HuH-7.5 (cell line): Measurements from ENCODE around the gene CD34.
"Not testable (repeated sequence)": the region's sequence is repeated elsewhere in the genome, so short reads cannot be mapped to it uniquely, and the experiment has no call there.

Source experiments
- DNase-seq: peaks from one replicate; pipeline ENCODE4 v3.0.0; 2011; ENCODE audit warnings: low spot score

CD34 gene

GRCh38 chr1:207926984-207927383, 16.1 kb upstream of the CD34 start:
- DNase-seq, result no peak

GRCh38 chr1:207925969-207926368, 15.0 kb upstream of the CD34 start:
- DNase-seq, result not testable (repeated sequence)

- no peak for DNase-seq
Observed at GRCh38 chr1:207925210-207925609, 14.3 kb upstream of the CD34 start.

- no peak for DNase-seq
Observed at GRCh38 chr1:207923561-207923960, 12.6 kb upstream of the CD34 start.

GRCh38 chr1:207923121-207923520, 12.2 kb upstream of the CD34 start:
- DNase-seq, result no peak

- no peak for DNase-seq
Observed at GRCh38 chr1:207922554-207922953, 11.6 kb upstream of the CD34 start.

GRCh38 chr1:207921321-207921720, 10.4 kb upstream of the CD34 start:
- no peak for DNase-seq

GRCh38 chr1:207920444-207921021, 9.6 kb upstream of the CD34 start:
- DNase-seq, result no peak

GRCh38 chr1:207919523-207920170, 8.7 kb upstream of the CD34 start:
- no peak for DNase-seq

GRCh38 chr1:207918581-207918980, 7.7 kb upstream of the CD34 start:
- no peak for DNase-seq

GRCh38 chr1:207918011-207918410, 7.1 kb upstream of the CD34 start:
- DNase-seq, result no peak

GRCh38 chr1:207917080-207917479, 6.2 kb upstream of the CD34 start:
- DNase-seq, result no peak

- DNase-seq, result no peak
Observed at GRCh38 chr1:207913951-207914350, 3.0 kb upstream of the CD34 start.

GRCh38 chr1:207911856-207912760, 1.2 kb upstream of the CD34 start:
- DNase-seq, result no peak

- no peak for DNase-seq
Observed at GRCh38 chr1:207909687-207910086, 1.2 kb downstream of the CD34 start.

- no peak for DNase-seq
Observed at GRCh38 chr1:207908107-207908734, 2.7 kb downstream of the CD34 start.

GRCh38 chr1:207904391-207904790, 6.5 kb downstream of the CD34 start:
- no peak for DNase-seq

GRCh38 chr1:207903767-207904166, 7.2 kb downstream of the CD34 start:
- DNase-seq, result no peak

GRCh38 chr1:207903053-207903452, 7.9 kb downstream of the CD34 start:
- DNase-seq, result no peak

- DNase-seq, result no peak
Observed at GRCh38 chr1:207902566-207902965, 8.4 kb downstream of the CD34 start.

GRCh38 chr1:207901041-207901653, 9.8 kb downstream of the CD34 start:
- DNase-seq, result no peak

- no peak for DNase-seq
Observed at GRCh38 chr1:207898836-207899235, 12.1 kb downstream of the CD34 start.
